Activated CD8-positive, alpha-beta memory T cell treated with anti-CD3 and anti-CD28 coated beads for 48 hours (primary cell): ENCODE measurements around the gene MNDA.

ENCODE experiments used
- DNase-seq, 3 experiments: peaks; one replicate each; pipeline ENCODE4 v3.0.0-alpha.2; 2020; ENCODE audit warnings: low read depth in 2 of 3, low spot score in 2 of 3

MNDA gene

GRCh38 chr1:158830904-158831507, at the start of gene MNDA:
Gene MNDA, plus strand, starts transcription at chr1:158831351. Its CDS starts 10,803 bp downstream, at chr1:158842154.
- no peak for DNase-seq

GRCh38 chr1:158793604-158794003, 37.5 kb upstream of the MNDA start:
- DNase-seq: no peak

- DNase-seq: no peak
These were observed 36.9 kb upstream of the MNDA start for GRCh38 chr1:158794247-158794646.

- no peak for DNase-seq
These were observed 32.6 kb upstream of the MNDA start for GRCh38 chr1:158798531-158798930.

GRCh38 chr1:158799689-158800088, 31.5 kb upstream of the MNDA start:
- no peak for DNase-seq

GRCh38 chr1:158800526-158800925, 30.6 kb upstream of the MNDA start:
- no peak for DNase-seq

GRCh38 chr1:158801396-158801795, 29.8 kb upstream of the MNDA start:
- no peak for DNase-seq

GRCh38 chr1:158803678-158804077, 27.5 kb upstream of the MNDA start:
- DNase-seq: no peak

GRCh38 chr1:158806916-158807536, 24.1 kb upstream of the MNDA start:
- DNase-seq: no peak

GRCh38 chr1:158809256-158809655, 21.9 kb upstream of the MNDA start:
- DNase-seq: no peak

GRCh38 chr1:158809862-158810261, 21.3 kb upstream of the MNDA start:
- no peak for DNase-seq

GRCh38 chr1:158810311-158810710, 20.8 kb upstream of the MNDA start:
- DNase-seq: no peak

- DNase-seq: no peak
These were observed 18.8 kb upstream of the MNDA start for GRCh38 chr1:158812336-158812735.

- DNase-seq: no peak
These were observed 18.0 kb upstream of the MNDA start for GRCh38 chr1:158813164-158813563.

GRCh38 chr1:158814970-158815369, 16.2 kb upstream of the MNDA start:
- DNase-seq: no peak

GRCh38 chr1:158818560-158818959, 12.6 kb upstream of the MNDA start:
- DNase-seq: no peak

GRCh38 chr1:158818975-158819431, 12.1 kb upstream of the MNDA start:
- no peak for DNase-seq

- DNase-seq: no peak
These were observed 11.4 kb upstream of the MNDA start for GRCh38 chr1:158819461-158820443.

- DNase-seq: no peak
These were observed 9.4 kb upstream of the MNDA start for GRCh38 chr1:158821723-158822122.

- DNase-seq: no peak
These were observed 975 bp upstream of the MNDA start for GRCh38 chr1:158830074-158830677.

GRCh38 chr1:158833264-158833663, 2.1 kb downstream of the MNDA start:
- DNase-seq: no peak
